ENCODE results near the gene SLC22A13. TPM values are rescaled to one million over a fixed set of nuclear protein-coding genes. Genes with fewer than 3 reads are reported as not detected.
"Not testable (repeated sequence)": the region's sequence is repeated elsewhere in the genome, so short reads cannot be mapped to it uniquely, and the experiment has no call there.

The SLC22A13 gene
- total RNA-seq, 1 donor from 2014 or later: 0.21 TPM

GRCh38 chr3:38278841-38279240 is 13.2 kb downstream of the SLC22A13 start:
- Mint-ChIP-seq H3K36me3 (ENCODE audit: low read depth, unreplicated experiment) (peaks cover 19% of the 10 kb centered on the region), H3K4me3 (ENCODE audit: unreplicated experiment) (no peak overlapping the region), H3K4me1 (ENCODE audit: unreplicated experiment) (peaks cover 6% of the 10 kb centered on the region), H3K27ac (ENCODE audit: unreplicated experiment) (no peak overlapping the region), H3K9me3 (ENCODE audit: unreplicated experiment) (no peaks in the 10 kb centered on the region), H3K27me3 (ENCODE audit: unreplicated experiment) (peaks cover 5% of the 10 kb centered on the region)
- no peak for TF ChIP-seq CTCF (IDR thresholded peaks at IDR 0.05; ENCODE audit: unreplicated experiment)
- no peak for DNase-seq (ENCODE audit: low spot score)

DNA sequence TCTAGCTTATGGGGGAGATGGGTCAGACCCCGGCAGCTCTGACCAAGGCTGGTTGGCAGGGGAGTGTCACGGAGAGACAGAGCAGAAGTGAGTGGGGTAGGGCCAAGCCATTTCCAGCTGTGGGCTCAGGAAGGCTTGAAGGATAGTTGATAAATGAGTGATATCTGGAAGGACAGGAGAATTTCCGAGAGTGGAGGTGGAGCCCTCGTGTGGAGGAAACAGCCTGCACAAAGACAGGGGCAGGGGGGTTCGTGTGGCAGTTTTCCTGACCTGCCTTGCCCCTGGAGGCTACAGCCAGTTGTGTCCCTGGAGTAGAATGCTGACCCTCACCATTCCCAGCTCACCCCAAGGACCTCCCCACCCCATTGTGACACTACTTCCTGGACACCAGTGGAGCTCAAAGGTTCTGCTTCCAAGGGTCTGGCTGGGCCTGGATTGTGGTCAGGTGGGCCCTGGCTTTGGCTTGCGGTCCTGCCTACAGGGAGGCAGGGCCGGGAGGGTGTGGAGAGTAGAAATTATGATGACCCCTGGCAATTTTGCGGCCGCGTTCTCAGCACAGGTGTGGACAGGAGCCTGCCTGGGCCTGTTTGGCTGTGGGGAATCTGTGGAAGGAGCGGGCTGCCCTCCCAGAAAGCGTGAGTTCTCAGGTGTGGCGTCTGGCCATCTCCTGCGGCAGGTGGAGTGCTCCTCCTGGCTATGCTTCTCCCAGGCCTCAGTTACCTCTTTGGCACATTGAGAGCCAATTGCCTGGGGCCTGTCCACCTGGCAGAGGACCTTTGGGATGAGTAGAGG is 16.5 kb downstream of the SLC22A13 start, which contains the start of gene SLC22A14:
Gene SLC22A14, plus strand, starts transcription at position 400 of the 792 bp plus-strand sequence. CDS start 23,733 bp downstream, outside the sequence.
- Mint-ChIP-seq H3K27ac (ENCODE audit: unreplicated experiment) (no peak within 1 kb of the TSS), H3K9me3 (ENCODE audit: unreplicated experiment) (no peaks in the 10 kb centered on the region), H3K36me3 (ENCODE audit: low read depth, unreplicated experiment) (peaks cover 19% of the 10 kb centered on the region), H3K27me3 (ENCODE audit: unreplicated experiment) (no peaks in the 10 kb centered on the region), H3K4me3 (ENCODE audit: unreplicated experiment) (no peak within 1 kb of the TSS), H3K4me1 (ENCODE audit: unreplicated experiment) (peaks cover 6% of the 10 kb centered on the region)
- DNase-seq (ENCODE audit: low spot score): no peak
- peak; percentile 17 for TF ChIP-seq CTCF (IDR thresholded peaks at IDR 0.05; ENCODE audit: unreplicated experiment)

DNA sequence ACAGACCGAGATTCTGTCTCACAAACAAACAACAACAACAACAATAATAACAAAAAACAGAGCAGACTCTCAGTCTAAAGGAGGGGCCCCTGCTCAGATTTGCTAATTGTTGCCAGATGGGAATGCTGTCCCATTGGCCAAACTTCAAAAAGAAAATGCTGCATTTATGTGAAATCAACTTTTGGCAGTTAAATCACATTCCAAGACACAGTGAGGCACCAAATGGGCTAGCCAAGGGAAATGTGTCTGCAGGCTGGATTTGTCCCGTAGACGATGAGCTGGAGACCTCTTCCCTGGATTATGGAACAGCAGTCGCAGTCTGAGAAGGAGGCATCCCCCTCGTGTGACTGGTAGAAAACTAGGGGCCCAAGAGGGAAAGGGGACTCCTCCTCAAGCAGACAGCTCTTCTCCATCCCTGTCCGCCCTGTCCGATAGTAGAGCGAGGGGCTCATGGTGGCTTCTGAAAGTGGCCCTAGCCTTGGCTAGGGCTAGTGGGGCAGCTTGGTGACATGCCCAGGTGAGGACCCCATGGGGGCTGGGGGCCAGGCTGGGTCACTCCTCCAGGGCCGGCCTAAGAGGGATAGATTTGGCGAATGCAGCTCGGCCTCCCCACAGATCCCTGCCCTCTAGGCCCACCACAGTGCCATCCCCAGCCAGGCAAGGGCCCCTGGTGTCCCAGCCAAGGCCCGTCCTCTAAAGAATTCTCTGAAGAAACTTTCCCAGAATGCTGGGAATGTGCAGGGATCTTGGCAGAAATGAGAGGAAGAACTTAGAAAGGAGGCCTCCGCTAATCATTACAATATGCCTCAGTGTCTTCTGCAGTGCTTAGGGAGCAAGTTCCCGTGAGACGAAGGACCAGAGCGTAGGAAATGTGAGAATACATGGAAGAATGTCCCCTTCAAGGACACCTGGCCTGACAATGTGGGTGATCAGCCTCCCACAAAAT is 18.5 kb downstream of the SLC22A13 start:
- H3K9me3 Mint-ChIP-seq (ENCODE audit: unreplicated experiment): no peaks in the 10 kb centered on the region
- H3K4me1 Mint-ChIP-seq (ENCODE audit: unreplicated experiment): peaks cover 6% of the 10 kb centered on the region
- DNase-seq (ENCODE audit: low spot score): no peak
- H3K36me3 Mint-ChIP-seq (ENCODE audit: low read depth, unreplicated experiment): peaks cover 13% of the 10 kb centered on the region
- H3K27ac Mint-ChIP-seq (ENCODE audit: unreplicated experiment): no peak overlapping the region
- TF ChIP-seq CTCF (IDR thresholded peaks at IDR 0.05; ENCODE audit: unreplicated experiment): no peak
- H3K4me3 Mint-ChIP-seq (ENCODE audit: unreplicated experiment): no peak overlapping the region
- H3K27me3 Mint-ChIP-seq (ENCODE audit: unreplicated experiment): no peaks in the 10 kb centered on the region

- peaks cover 6% of the 10 kb centered on the region for H3K4me1 Mint-ChIP-seq (ENCODE audit: unreplicated experiment)
- H3K4me3 Mint-ChIP-seq (ENCODE audit: unreplicated experiment): no peak overlapping the region
- no peak for TF ChIP-seq CTCF (IDR thresholded peaks at IDR 0.05; ENCODE audit: unreplicated experiment)
- H3K27ac Mint-ChIP-seq (ENCODE audit: unreplicated experiment): no peak overlapping the region
- peaks cover 9% of the 10 kb centered on the region for H3K36me3 Mint-ChIP-seq (ENCODE audit: low read depth, unreplicated experiment)
- no peak for DNase-seq (ENCODE audit: low spot score)
- H3K27me3 Mint-ChIP-seq (ENCODE audit: unreplicated experiment): no peaks in the 10 kb centered on the region
- H3K9me3 Mint-ChIP-seq (ENCODE audit: unreplicated experiment): no peaks in the 10 kb centered on the region
These were observed 19.1 kb downstream of the SLC22A13 start for GRCh38 chr3:38284756-38285150.

DNA sequence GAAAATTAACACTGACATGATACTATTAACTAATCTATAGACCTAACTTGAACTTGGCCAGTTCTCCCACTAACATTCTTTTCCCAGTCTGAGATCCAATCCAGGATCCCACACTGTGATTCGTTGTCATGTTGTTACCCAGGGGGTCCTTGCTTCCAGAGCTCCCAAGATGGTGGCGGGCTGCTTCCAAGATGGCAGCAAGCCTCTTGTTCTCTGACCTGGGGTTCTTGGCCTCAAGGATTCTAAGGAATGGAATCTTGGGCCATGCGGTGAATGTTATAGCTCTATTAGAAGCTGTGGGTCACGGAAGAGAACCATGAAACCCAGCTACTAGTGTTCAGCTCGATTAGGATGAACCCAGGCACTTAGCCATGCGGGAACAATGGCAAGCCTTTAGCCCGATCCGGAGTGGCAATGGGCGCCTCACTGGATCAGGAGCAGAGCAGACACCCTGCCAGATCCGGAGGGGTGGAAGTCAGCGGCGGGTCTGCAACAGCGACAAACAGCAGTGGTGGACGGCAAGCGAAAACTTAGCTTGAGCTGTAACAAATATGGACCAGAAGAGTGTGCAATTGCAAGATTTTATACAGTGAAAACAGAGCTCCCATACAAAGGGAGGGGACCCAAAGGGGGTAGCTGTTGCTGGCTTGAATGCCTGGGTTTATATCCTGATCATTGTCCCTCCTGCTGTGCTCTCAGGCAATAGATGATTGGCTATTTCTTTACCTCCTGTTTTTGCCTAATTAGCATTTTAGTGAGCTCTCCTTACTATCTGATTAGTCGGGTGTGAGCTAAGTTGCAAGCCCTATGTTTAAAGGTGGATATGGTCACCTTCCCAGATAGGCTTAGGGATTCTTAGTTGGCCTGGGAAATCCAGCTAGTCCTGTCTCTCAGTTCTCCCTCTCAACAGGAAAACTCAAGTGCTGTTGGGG is 23.9 kb downstream of the SLC22A13 start:
- H3K27me3 Mint-ChIP-seq (ENCODE audit: unreplicated experiment); H3K4me1 Mint-ChIP-seq (ENCODE audit: unreplicated experiment); H3K36me3 Mint-ChIP-seq (ENCODE audit: low read depth, unreplicated experiment); H3K4me3 Mint-ChIP-seq (ENCODE audit: unreplicated experiment); H3K27ac Mint-ChIP-seq (ENCODE audit: unreplicated experiment); DNase-seq (ENCODE audit: low spot score); H3K9me3 Mint-ChIP-seq (ENCODE audit: unreplicated experiment): not testable (repeated sequence)

DNA sequence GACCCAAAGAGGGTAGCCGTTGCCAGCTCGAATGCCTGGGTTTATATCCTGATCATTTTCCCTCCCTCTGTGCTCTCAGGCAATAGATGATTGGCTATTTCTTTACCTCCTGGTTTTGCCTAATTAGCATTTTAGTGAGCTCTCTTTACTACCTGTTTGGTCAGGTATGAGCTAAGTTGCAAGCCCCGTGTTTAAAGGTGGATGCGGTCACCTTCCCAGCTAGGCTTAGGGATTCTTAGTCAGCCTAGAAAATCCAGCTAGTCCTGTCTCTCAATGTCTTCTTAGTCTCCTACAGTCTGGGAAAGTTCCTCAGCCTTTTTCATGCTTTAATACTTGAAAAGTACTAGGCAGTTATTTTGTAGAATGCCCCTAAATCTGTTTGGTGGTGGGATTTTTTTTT is 31.4 kb downstream of the SLC22A13 start:
- H3K27me3 Mint-ChIP-seq (ENCODE audit: unreplicated experiment): not testable (repeated sequence)

More for the DNA sequence above, 31.4 kb downstream of the SLC22A13 start:
- not testable (repeated sequence) for H3K36me3 Mint-ChIP-seq (ENCODE audit: low read depth, unreplicated experiment); DNase-seq (ENCODE audit: low spot score); H3K9me3 Mint-ChIP-seq (ENCODE audit: unreplicated experiment); H3K4me1 Mint-ChIP-seq (ENCODE audit: unreplicated experiment); H3K4me3 Mint-ChIP-seq (ENCODE audit: unreplicated experiment); H3K27ac Mint-ChIP-seq (ENCODE audit: unreplicated experiment)
